H9 (cell line): ENCODE data around the gene ADGRA1. TPM values are rescaled to one million over a fixed set of nuclear protein-coding genes. Genes with fewer than 3 reads are reported as not detected.

Experiments used
- DNase-seq: peaks from one replicate; pipeline ENCODE4 v3.0.0-alpha.2; 2017
- H2AFZ ChIP-seq: one replicate; pipeline ENCODE4 v1.6.1; 2013; ENCODE audit warnings: mild to moderate bottlenecking, low read length, control low read depth, moderate library complexity
- H2AK5ac ChIP-seq: 2 replicates; pipeline ENCODE4 v1.6.1; 2013; ENCODE audit warnings: low read length, control low read depth, mixed read lengths; ENCODE audit not compliant: insufficient read length
- H2BK120ac ChIP-seq: one replicate; pipeline ENCODE4 v1.6.1; 2013; ENCODE audit warnings: low read depth, mild to moderate bottlenecking, low read length, control low read depth, inconsistent platforms; ENCODE audit not compliant: poor library complexity, severe bottlenecking
- H2BK12ac ChIP-seq: 2 replicates; pipeline ENCODE4 v1.6.1; 2013; ENCODE audit warnings: low read length, control low read depth, mixed read lengths, low read depth; ENCODE audit not compliant: insufficient read length
- H2BK15ac ChIP-seq: 2 replicates; pipeline ENCODE4 v1.6.1; 2013; ENCODE audit warnings: low read depth, low read length, control low read depth
- H2BK20ac ChIP-seq: one replicate; pipeline ENCODE4 v1.6.1; 2013; ENCODE audit warnings: low read depth, mild to moderate bottlenecking, low read length, control low read depth, inconsistent platforms; ENCODE audit not compliant: poor library complexity, severe bottlenecking
- H2BK5ac ChIP-seq: 2 replicates; pipeline ENCODE4 v1.6.1; 2013; ENCODE audit warnings: low read length, control low read depth, mixed read lengths; ENCODE audit not compliant: insufficient read length
- H3K14ac ChIP-seq: 2 replicates; pipeline ENCODE4 v1.6.1; 2013; ENCODE audit warnings: low read length, control low read depth; ENCODE audit not compliant: insufficient read depth
- H3K18ac ChIP-seq: 2 replicates; pipeline ENCODE4 v1.6.1; 2013; ENCODE audit warnings: low read depth, mild to moderate bottlenecking, mixed read lengths, low read length, control low read depth; ENCODE audit not compliant: insufficient read length
- H3K23ac ChIP-seq: 2 replicates; pipeline ENCODE4 v1.6.1; 2013; ENCODE audit warnings: low read length, control low read depth, mixed read lengths, low read depth; ENCODE audit not compliant: insufficient read length
- H3K23me2 ChIP-seq: 2 replicates; pipeline ENCODE4 v1.6.1; 2013; ENCODE audit warnings: low read depth, mild to moderate bottlenecking, mixed read lengths, low read length, control low read depth; ENCODE audit not compliant: insufficient read length, poor library complexity, severe bottlenecking
- H3K27ac ChIP-seq: 2 replicates; pipeline ENCODE4 v1.5.1; 2013; ENCODE audit warnings: low read length, control low read depth, mixed read lengths, low read depth; ENCODE audit not compliant: insufficient read length
- H3K27me3 ChIP-seq: 2 replicates; pipeline ENCODE4 v1.6.1; 2013; ENCODE audit warnings: low read length, control low read depth, inconsistent platforms; ENCODE audit not compliant: insufficient read depth
- H3K4ac ChIP-seq: 2 replicates; pipeline ENCODE4 v1.6.1; 2013; ENCODE audit warnings: low read depth, mild to moderate bottlenecking, control low read depth, inconsistent platforms, low read length, moderate library complexity
- H3K4me1 ChIP-seq: 2 replicates; pipeline ENCODE4 v1.6.1; 2013; ENCODE audit warnings: low read length, control low read depth, inconsistent platforms; ENCODE audit not compliant: insufficient read depth
- H3K4me2 ChIP-seq: 2 replicates; pipeline ENCODE4 v1.6.1; 2013; ENCODE audit warnings: low read length, control low read depth, mixed read lengths; ENCODE audit not compliant: insufficient read length, insufficient read depth
- H3K56ac ChIP-seq: 2 replicates; pipeline ENCODE4 v1.6.1; 2013; ENCODE audit warnings: low read depth, mild to moderate bottlenecking, mixed read lengths, low read length, control low read depth; ENCODE audit not compliant: insufficient read length
- H3K79me1 ChIP-seq: 2 replicates; pipeline ENCODE4 v1.6.1; 2013; ENCODE audit warnings: low read depth, mild to moderate bottlenecking, moderate library complexity, low read length, control low read depth, inconsistent platforms; ENCODE audit not compliant: insufficient read depth, poor library complexity, severe bottlenecking
- H3K79me2 ChIP-seq: 2 replicates; pipeline ENCODE4 v1.6.1; 2013; ENCODE audit warnings: low read length, control low read depth, inconsistent platforms; ENCODE audit not compliant: insufficient read depth
- H3K9ac ChIP-seq: 2 replicates; pipeline ENCODE4 v1.6.1; 2013; ENCODE audit warnings: low read length, control low read depth, mixed read lengths; ENCODE audit not compliant: insufficient read length; ENCODE audit errors: extremely low read depth
- H3K9me3 ChIP-seq: one replicate; pipeline ENCODE4 v1.6.1; 2013; ENCODE audit warnings: low read depth, low read length, inconsistent platforms; ENCODE audit not compliant: control insufficient read depth
- H3T11ph ChIP-seq: one replicate; pipeline ENCODE4 v1.6.1; 2013; ENCODE audit warnings: mild to moderate bottlenecking, low read length, control low read depth, inconsistent platforms
- H4K20me1 ChIP-seq: one replicate; pipeline ENCODE4 v1.6.1; 2013; ENCODE audit not compliant: control insufficient read depth, insufficient read length, insufficient read depth
- H4K5ac ChIP-seq: 2 replicates; pipeline ENCODE4 v1.6.1; 2013; ENCODE audit warnings: low read depth, mild to moderate bottlenecking, mixed read lengths, low read length, control low read depth; ENCODE audit not compliant: insufficient read length
- H4K8ac ChIP-seq: replicated peaks from 2 replicates; pipeline ENCODE4 v1.6.1; 2013; ENCODE audit warnings: low read length, control low read depth, mixed read lengths, low read depth; ENCODE audit not compliant: insufficient read length
- H4K91ac ChIP-seq: 2 replicates; pipeline ENCODE4 v1.6.1; 2013; ENCODE audit warnings: low read depth, mild to moderate bottlenecking, moderate library complexity, mixed read lengths, low read length, control low read depth; ENCODE audit not compliant: insufficient read length
- H3K27ac Mint-ChIP-seq, 3 experiments: 2 replicates in 2 of 3; 3 replicates in 1 of 3; pipeline ENCODE4 v1.8.0; 2020 to 2021; ENCODE audit warnings: mixed read lengths in 3 of 3, mild to moderate bottlenecking in 1 of 3, moderate library complexity in 1 of 3
- H3K27me3 Mint-ChIP-seq: 2 replicates; pipeline ENCODE4 v1.8.0; 2021; ENCODE audit warnings: low read depth, mild to moderate bottlenecking, moderate library complexity, mixed read lengths
- H3K36me3 Mint-ChIP-seq, 3 experiments: 2 replicates in 2 of 3; 3 replicates in 1 of 3; pipeline ENCODE4 v1.8.0; 2020 to 2021; ENCODE audit warnings: low read depth in 3 of 3, mixed read lengths in 3 of 3; ENCODE audit not compliant: insufficient read depth in 1 of 3
- H3K4me1 Mint-ChIP-seq, 2 experiments: 2 replicates each; pipeline ENCODE4 v1.8.0; 2020; ENCODE audit warnings: mixed read lengths in 2 of 2
- H3K4me3 Mint-ChIP-seq, 2 experiments: 2 replicates in 1 of 2; 3 replicates in 1 of 2; pipeline ENCODE4 v1.8.0; 2020 to 2021; ENCODE audit warnings: mild to moderate bottlenecking in 2 of 2, mixed read lengths in 2 of 2, moderate library complexity in 1 of 2
- H3K9me3 Mint-ChIP-seq, 2 experiments: 2 replicates in 1 of 2; 3 replicates in 1 of 2; pipeline ENCODE4 v1.8.0; 2020; ENCODE audit warnings: mild to moderate bottlenecking in 2 of 2, mixed read lengths in 2 of 2, moderate library complexity in 1 of 2
- CTCF ChIP-seq: fragments of 200-600 bp; sonication (generic); conservative IDR thresholded peaks from 3 replicates; pipeline ENCODE4 v1.8.0; 2021; ENCODE audit warnings: antibody characterized with exemption, mild to moderate bottlenecking
- WGBS: extraction: QIAGEN DNeasy Blood & Tissue Kit; methylation state at CpG from one replicate; pipeline ENCODE4 v1.1.7; 2013; ENCODE audit warnings: missing lambda C conversion rate, low lambda C conversion rate, mixed read lengths; ENCODE audit not compliant: insufficient read length; ENCODE audit errors: extremely low coverage; 5-methylcytosine and 5-hydroxymethylcytosine counted together
- total RNA-seq: library from RNA; stranded (reverse); gene quantifications from 2 replicates; pipeline ENCODE4 v1.2.1, GENCODE V29; 2021

The ADGRA1 gene
- total RNA-seq, 1 experiment from 2014 or later: 0.11 TPM

- Histone ChIP-seq H3K4ac (no peak overlapping the region), H2BK120ac (no peak overlapping the region), H2BK20ac (no peak overlapping the region), H3K23ac (no peak overlapping the region), H3K56ac (no peak overlapping the region), H3K79me1 (no peaks in the 10 kb centered on the region), H3K79me2 (no peaks in the 10 kb centered on the region), H3K27me3 (peaks cover 18% of the 10 kb centered on the region), H4K91ac (no peak overlapping the region), H2AFZ (no peak overlapping the region), H4K8ac (no peak overlapping the region), H2BK12ac (no peak overlapping the region), H2BK15ac (no peak overlapping the region), H3K18ac (no peak overlapping the region), H3K9ac (no peak overlapping the region), H3K4me2 (peak overlapping the region; percentile 27), H3K9me3 (no peaks in the 10 kb centered on the region), H3K23me2 (peaks cover 9% of the 10 kb centered on the region), H2BK5ac (no peak overlapping the region), H2AK5ac (no peak overlapping the region), H4K20me1 (no peaks in the 10 kb centered on the region), H3K14ac (no peak overlapping the region), H3K4me1 (no peaks in the 10 kb centered on the region), H4K5ac (no peak overlapping the region), H3K27ac (no peak overlapping the region), H3T11ph (no peak overlapping the region)
- no CpG with 5 or more reads among the region's 16 CpGs for WGBS
- no peak for TF ChIP-seq CTCF
- H3K4me1 Mint-ChIP-seq: peaks cover 2 to 10% of the 10 kb centered on the region in 2 experiments; a peak in 3 of 4 replicates
- peaks cover 68% of the 10 kb centered on the region for H3K27me3 Mint-ChIP-seq
- H3K9me3 Mint-ChIP-seq: no peaks in the 10 kb centered on the region
- H3K4me3 Mint-ChIP-seq: peak overlapping the region; percentile 51 to 78
- H3K27ac Mint-ChIP-seq: no peak overlapping the region
- no peak for DNase-seq
- no peaks in the 10 kb centered on the region; a peak in 1 of 7 replicates for H3K36me3 Mint-ChIP-seq
Measured at GRCh38 chr10:133087045-133087678, 562 bp upstream of the ADGRA1 start.
